Tibial nerve (tissue), 4 donors: ENCODE measurements around the gene EDEM3. TPM values are rescaled to one million over a fixed set of nuclear protein-coding genes. Genes with fewer than 3 reads are reported as not detected.

ENCODE experiments used
- DNase-seq, 2 donors: peaks; one replicate each; pipeline ENCODE4 v3.0.0-alpha.2; 2019; ENCODE audit warnings: low spot score in 2 of 2
- H3K27ac ChIP-seq, 4 donors: fragments of 200-600 bp; sonication (generic) in 3 of 4; one replicate each; pipeline ENCODE4 v1.5.1; 2017 to 2019; ENCODE audit warnings: mild to moderate bottlenecking in 1 of 4
- H3K27me3 ChIP-seq, 2 donors: fragments of 200-600 bp; sonication (generic) in 1 of 2; one replicate each; pipeline versions ENCODE4 v1.5.1 to v1.6.0; 2017 to 2019
- H3K36me3 ChIP-seq, 3 donors: fragments of 200-600 bp; sonication (generic); one replicate each; pipeline ENCODE4 v1.5.1; 2018 to 2019
- H3K4me1 ChIP-seq, 4 donors: fragments of 200-600 bp; sonication (generic) in 3 of 4; one replicate each; pipeline ENCODE4 v1.5.1; 2017 to 2019
- H3K4me3 ChIP-seq, 4 donors: fragments of 200-600 bp; sonication (generic) in 3 of 4; one replicate each; pipeline ENCODE4 v1.5.1; 2017 to 2019; ENCODE audit warnings: mild to moderate bottlenecking in 1 of 4, moderate library complexity in 1 of 4
- H3K9me3 ChIP-seq, 4 donors: fragments of 200-600 bp; sonication (generic) in 3 of 4; one replicate each; pipeline ENCODE4 v1.5.1; 2017 to 2019
- CTCF ChIP-seq, 5 experiments: fragments of 200-600 bp in 3 of 5; fragments of 450-650 bp in 2 of 5; sonication (generic) in 3 of 5; IDR thresholded peaks; one replicate each; pipeline ENCODE4 v1.5.1; 2016 to 2019; ENCODE audit warnings: antibody characterized with exemption in 5 of 5, mild to moderate bottlenecking in 3 of 5, moderate library complexity in 2 of 5
- EP300 ChIP-seq, 2 donors: sonication (generic); formaldehyde crosslinking; IDR thresholded peaks; one replicate each; pipeline ENCODE4 v1.6.1; 2017; ENCODE audit warnings: antibody characterized with exemption in 2 of 2, mild to moderate bottlenecking in 1 of 2
- POLR2A ChIP-seq, 2 donors: fragments of 450-650 bp; IDR thresholded peaks; one replicate each; pipeline ENCODE4 v1.6.1; 2017; ENCODE audit warnings: antibody characterized with exemption in 2 of 2, mild to moderate bottlenecking in 2 of 2, moderate library complexity in 2 of 2
- WGBS, 2 donors: methylation state at CpG; one replicate each; pipeline ENCODE4 v1.1.5; 2018; 5-methylcytosine and 5-hydroxymethylcytosine counted together
- total RNA-seq, 4 donors: library from RNA; depleted of rRNA; stranded (reverse); fragments of >200 nt; gene quantifications; one replicate each; pipeline ENCODE4 v1.1.0, GENCODE V29; 2016

EDEM3 gene
- total RNA-seq, 4 donors from 2014 or later: 33.0 to 57.3 (median 39.0) TPM

- Histone ChIP-seq H3K4me3 (no peak overlapping the region), H3K4me1 (peaks cover 0 to 16% (median 2%) of the 10 kb centered on the region in 4 donors), H3K27ac (no peak overlapping the region)
Observed at GRCh38 chr1:184800876-184801275, 46.2 kb upstream of the EDEM3 start.

GRCh38 chr1:184793967-184794366, 39.3 kb upstream of the EDEM3 start:
- Histone ChIP-seq H3K27ac (no peak overlapping the region), H3K27me3 (no peaks in the 10 kb centered on the region), H3K36me3 (peaks cover 0 to 37% (median 0%) of the 10 kb centered on the region in 3 donors), H3K4me3 (no peak overlapping the region), H3K9me3 (no peaks in the 10 kb centered on the region), H3K4me1 (peaks cover 0 to 25% (median 15%) of the 10 kb centered on the region in 4 donors)
- WGBS, 2 donors: 86 to 87% methylated on average over 3 of the region's 3 CpGs
- no peak for DNase-seq
- TF ChIP-seq EP300 (IDR thresholded peaks at IDR 0.05) (no peak), POLR2A (IDR thresholded peaks at IDR 0.05) (no peak), CTCF (IDR thresholded peaks at IDR 0.05) (no peak)

More at GRCh38 chr1:184800876-184801275, 46.2 kb upstream of the EDEM3 start:
- WGBS, 2 donors: 97 to 98% methylated on average over 3 of the region's 3 CpGs
- Histone ChIP-seq H3K9me3 (no peaks in the 10 kb centered on the region), H3K27me3 (no peaks in the 10 kb centered on the region), H3K36me3 (peaks cover 0 to 39% (median 0%) of the 10 kb centered on the region in 3 donors)
- no peak for TF ChIP-seq CTCF (IDR thresholded peaks at IDR 0.05)
- TF ChIP-seq EP300 (IDR thresholded peaks at IDR 0.05): no peak
- TF ChIP-seq POLR2A (IDR thresholded peaks at IDR 0.05): no peak
- no peak for DNase-seq

GRCh38 chr1:184792450-184792969, 37.9 kb upstream of the EDEM3 start:
- peak overlapping the region in 2 of 4 donors; percentile 54 to 71 for H3K27ac ChIP-seq
- H3K4me3 ChIP-seq: no peak overlapping the region
- TF ChIP-seq EP300 (IDR thresholded peaks at IDR 0.05) (peak in 1 of 2 donors; percentile 79), CTCF (IDR thresholded peaks at IDR 0.05) (no peak)
- DNase-seq: peak; percentile 38 to 66
- no peaks in the 10 kb centered on the region for H3K9me3 ChIP-seq
- H3K27me3 ChIP-seq: no peaks in the 10 kb centered on the region
- H3K36me3 ChIP-seq: peaks cover 0 to 29% (median 0%) of the 10 kb centered on the region in 3 donors
- peaks cover 0 to 25% (median 15%) of the 10 kb centered on the region in 4 donors for H3K4me1 ChIP-seq
- WGBS, 2 donors: 19% methylated on average over 5 of the region's 5 CpGs

- no peaks in the 10 kb centered on the region for H3K27me3 ChIP-seq
- DNase-seq: no peak
- peaks cover 0 to 25% (median 15%) of the 10 kb centered on the region in 4 donors for H3K4me1 ChIP-seq
- peak overlapping the region in 1 of 4 donors; percentile 54 for H3K27ac ChIP-seq
- H3K36me3 ChIP-seq: peaks cover 0 to 24% (median 0%) of the 10 kb centered on the region in 3 donors
- TF ChIP-seq CTCF (IDR thresholded peaks at IDR 0.05) (no peak), POLR2A (IDR thresholded peaks at IDR 0.05) (no peak), EP300 (IDR thresholded peaks at IDR 0.05) (no peak)
- 32 to 34% methylated on average over 2 of the region's 2 CpGs for WGBS, 2 donors
- no peaks in the 10 kb centered on the region for H3K9me3 ChIP-seq
- H3K4me3 ChIP-seq: no peak overlapping the region
Observed at GRCh38 chr1:184791550-184791900, 36.9 kb upstream of the EDEM3 start.

GRCh38 chr1:184790642-184791549, 36.2 kb upstream of the EDEM3 start:
- 88 to 90% methylated on average over 9 of the region's 9 CpGs for WGBS, 2 donors
- Histone ChIP-seq H3K27me3 (no peaks in the 10 kb centered on the region), H3K4me3 (no peak overlapping the region), H3K4me1 (peaks cover 0 to 25% (median 15%) of the 10 kb centered on the region in 4 donors), H3K36me3 (peaks cover 0 to 17% (median 0%) of the 10 kb centered on the region in 3 donors), H3K27ac (no peak overlapping the region), H3K9me3 (no peaks in the 10 kb centered on the region)
- no peak for DNase-seq
- TF ChIP-seq EP300 (IDR thresholded peaks at IDR 0.05): no peak
- no peak for TF ChIP-seq POLR2A (IDR thresholded peaks at IDR 0.05)
- no peak for TF ChIP-seq CTCF (IDR thresholded peaks at IDR 0.05)
